HG03159 (cell line): Measurements from ENCODE around the gene RRP12.
"Not testable (repeated sequence)": the region's sequence is repeated elsewhere in the genome, so short reads cannot be mapped to it uniquely, and the experiment has no call there.

Source experiments
- ATAC-seq: cut with Tn5 transposase; IDR thresholded peaks from one replicate; pipeline ENCODE4 v1.9.1; 2021; ENCODE audit warnings: mild to moderate bottlenecking, moderate library complexity; ENCODE audit not compliant: unreplicated experiment

Gene RRP12, protein sequence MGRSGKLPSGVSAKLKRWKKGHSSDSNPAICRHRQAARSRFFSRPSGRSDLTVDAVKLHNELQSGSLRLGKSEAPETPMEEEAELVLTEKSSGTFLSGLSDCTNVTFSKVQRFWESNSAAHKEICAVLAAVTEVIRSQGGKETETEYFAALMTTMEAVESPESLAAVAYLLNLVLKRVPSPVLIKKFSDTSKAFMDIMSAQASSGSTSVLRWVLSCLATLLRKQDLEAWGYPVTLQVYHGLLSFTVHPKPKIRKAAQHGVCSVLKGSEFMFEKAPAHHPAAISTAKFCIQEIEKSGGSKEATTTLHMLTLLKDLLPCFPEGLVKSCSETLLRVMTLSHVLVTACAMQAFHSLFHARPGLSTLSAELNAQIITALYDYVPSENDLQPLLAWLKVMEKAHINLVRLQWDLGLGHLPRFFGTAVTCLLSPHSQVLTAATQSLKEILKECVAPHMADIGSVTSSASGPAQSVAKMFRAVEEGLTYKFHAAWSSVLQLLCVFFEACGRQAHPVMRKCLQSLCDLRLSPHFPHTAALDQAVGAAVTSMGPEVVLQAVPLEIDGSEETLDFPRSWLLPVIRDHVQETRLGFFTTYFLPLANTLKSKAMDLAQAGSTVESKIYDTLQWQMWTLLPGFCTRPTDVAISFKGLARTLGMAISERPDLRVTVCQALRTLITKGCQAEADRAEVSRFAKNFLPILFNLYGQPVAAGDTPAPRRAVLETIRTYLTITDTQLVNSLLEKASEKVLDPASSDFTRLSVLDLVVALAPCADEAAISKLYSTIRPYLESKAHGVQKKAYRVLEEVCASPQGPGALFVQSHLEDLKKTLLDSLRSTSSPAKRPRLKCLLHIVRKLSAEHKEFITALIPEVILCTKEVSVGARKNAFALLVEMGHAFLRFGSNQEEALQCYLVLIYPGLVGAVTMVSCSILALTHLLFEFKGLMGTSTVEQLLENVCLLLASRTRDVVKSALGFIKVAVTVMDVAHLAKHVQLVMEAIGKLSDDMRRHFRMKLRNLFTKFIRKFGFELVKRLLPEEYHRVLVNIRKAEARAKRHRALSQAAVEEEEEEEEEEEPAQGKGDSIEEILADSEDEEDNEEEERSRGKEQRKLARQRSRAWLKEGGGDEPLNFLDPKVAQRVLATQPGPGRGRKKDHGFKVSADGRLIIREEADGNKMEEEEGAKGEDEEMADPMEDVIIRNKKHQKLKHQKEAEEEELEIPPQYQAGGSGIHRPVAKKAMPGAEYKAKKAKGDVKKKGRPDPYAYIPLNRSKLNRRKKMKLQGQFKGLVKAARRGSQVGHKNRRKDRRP (N-terminal part only)

GRCh38 chr10:97400665-97401454 lies at the start of gene RRP12:
Gene RRP12, minus strand, starts transcription at chr10:97401340. Its CDS starts 109 bp downstream, at chr10:97401231.
- ATAC-seq = peak; percentile 92

DNA sequence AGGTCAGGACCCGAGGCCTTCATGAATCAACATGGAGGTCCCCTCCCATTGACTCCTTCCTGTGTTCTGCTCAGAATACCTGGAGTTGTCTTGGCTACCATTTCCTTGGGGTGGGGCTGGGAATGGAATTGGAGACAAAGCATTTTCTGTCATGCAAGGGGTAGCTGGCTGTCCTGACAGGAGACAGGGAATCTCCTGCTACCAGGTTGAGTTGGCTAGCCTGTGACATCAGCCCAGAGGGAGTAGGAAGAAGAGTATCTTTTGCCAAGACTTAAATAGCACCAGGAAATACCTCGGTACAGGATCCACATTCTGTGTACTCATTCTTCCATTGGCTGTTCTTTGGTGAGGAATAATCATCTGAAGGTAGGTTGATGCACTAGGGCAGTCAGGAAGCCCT lies 49.7 kb upstream of the RRP12 start:
- ATAC-seq = no peak

- peak; percentile 95 for ATAC-seq
Measured at GRCh38 chr10:97445722-97446639, 44.8 kb upstream of the RRP12 start, which contains the start of the genes EXOSC1 and ZDHHC16. Gene EXOSC1, minus strand, starts transcription at chr10:97446006. Its CDS starts 21 bp downstream, at chr10:97445985. Gene ZDHHC16, plus strand, starts transcription at chr10:97446175. Its CDS starts 5,501 bp downstream, at chr10:97451676.

DNA sequence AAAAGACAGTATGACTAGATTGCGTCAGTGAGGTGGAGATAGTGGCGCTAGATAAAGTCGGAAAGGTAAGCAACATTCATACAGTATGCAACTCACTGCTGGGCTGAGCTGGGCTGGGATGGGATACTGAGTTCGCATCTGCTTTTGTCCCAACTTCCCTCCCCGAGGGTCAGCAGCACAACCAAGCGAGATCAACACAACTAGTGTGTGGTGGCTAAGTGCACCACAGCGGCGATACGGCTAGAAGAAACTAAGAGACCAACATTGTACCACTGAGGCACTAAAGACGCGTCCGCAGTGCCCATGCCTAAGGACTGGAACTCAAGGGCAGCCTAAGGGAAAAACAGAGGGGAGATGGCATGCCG lies 44.2 kb upstream of the RRP12 start:
- ATAC-seq = no peak

GRCh38 chr10:97444212-97444611 lies 43.1 kb upstream of the RRP12 start:
- no peak for ATAC-seq

- ATAC-seq = no peak
Measured at GRCh38 chr10:97442277-97442676, 41.1 kb upstream of the RRP12 start.

- ATAC-seq = no peak
Measured at GRCh38 chr10:97435211-97435610, 34.1 kb upstream of the RRP12 start.

DNA sequence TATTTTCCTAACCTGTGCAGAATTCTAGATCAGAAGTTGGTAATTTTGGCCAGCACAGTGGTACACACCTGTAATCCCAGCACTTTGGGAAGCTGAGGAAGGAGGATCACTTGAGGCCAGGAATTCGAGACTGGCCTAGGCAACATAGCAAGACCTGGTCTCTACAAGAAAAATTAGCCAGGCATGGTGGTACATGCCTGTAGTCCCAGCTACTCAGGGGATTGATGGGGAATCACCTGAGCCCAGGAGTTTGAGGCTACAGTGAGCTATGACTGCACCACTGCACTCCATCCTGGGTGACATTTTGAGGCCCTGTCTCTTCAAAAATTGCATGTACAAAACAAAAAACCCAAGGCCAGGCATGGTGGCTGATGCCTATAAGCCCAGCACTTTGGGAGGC lies 33.4 kb upstream of the RRP12 start:
- no peak for ATAC-seq

- ATAC-seq = no peak
Measured at GRCh38 chr10:97434055-97434454, 32.9 kb upstream of the RRP12 start.

DNA sequence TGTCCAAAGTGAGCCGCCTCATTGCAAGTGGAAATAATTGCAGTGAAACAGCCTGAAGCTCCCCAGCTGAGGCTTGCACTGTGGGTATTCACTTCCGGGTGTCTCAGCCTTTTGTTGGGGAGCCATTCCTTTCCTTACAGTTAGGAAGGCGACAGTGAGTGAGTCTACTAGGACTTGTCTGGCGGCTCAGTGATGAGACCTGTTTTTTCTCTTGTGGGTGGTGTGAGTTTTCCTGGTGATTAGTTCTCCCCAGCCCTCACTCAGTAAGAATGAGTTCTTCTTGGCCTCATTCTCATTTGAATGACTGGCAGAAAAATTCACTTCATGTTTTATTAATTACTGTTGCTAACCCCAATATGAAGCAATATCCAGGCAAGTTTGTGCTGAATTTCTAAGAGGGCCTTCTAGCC lies 27.4 kb upstream of the RRP12 start:
- no peak for ATAC-seq

- no peak for ATAC-seq
Measured at GRCh38 chr10:97427571-97428179, 26.5 kb upstream of the RRP12 start.

- ATAC-seq = no peak
Measured at GRCh38 chr10:97426776-97427570, 25.8 kb upstream of the RRP12 start.

DNA sequence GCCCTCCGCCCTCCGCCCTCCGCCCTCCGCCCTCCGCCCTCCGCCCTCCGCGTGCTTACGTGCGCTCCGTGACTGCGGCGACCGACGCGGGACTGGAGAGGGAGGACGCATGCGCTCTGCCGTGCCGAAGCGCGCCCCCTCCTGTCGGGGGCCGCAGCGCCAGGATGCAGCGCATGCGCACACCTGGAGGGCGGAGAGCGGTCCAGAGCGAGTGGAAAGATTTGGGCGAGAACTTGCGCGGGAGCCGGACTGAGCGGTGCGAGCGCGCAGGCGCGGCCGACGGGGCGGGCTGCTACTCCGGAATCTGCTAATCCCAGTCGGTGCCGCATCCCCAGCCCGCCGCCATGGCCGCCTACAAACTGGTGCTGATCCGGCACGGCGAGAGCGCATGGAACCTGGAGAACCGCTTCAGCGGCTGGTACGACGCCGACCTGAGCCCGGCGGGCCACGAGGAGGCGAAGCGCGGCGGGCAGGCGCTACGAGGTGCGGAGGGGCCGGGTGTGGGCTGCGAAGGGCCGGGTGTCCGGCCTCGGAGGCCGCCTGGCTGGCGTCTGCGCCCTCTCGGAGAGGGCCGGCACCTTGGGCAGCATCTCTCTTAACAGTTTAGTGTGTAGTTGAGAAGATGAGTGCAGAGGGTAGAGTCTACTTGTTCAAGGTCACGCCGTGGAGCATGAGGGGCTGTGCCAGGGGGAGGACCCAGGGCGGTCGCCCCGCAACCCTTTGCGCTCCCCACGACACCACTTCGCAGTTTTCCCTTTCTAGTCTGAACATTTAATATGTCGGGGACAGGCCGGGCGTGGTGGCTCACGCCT lies 25.0 kb upstream of the RRP12 start, which contains the start of gene PGAM1:
Gene PGAM1 (plus strand): TSS at position 228 of the 812 bp plus-strand sequence. CDS start 117 bp downstream, at position 345.
- ATAC-seq = peak; percentile 85

DNA sequence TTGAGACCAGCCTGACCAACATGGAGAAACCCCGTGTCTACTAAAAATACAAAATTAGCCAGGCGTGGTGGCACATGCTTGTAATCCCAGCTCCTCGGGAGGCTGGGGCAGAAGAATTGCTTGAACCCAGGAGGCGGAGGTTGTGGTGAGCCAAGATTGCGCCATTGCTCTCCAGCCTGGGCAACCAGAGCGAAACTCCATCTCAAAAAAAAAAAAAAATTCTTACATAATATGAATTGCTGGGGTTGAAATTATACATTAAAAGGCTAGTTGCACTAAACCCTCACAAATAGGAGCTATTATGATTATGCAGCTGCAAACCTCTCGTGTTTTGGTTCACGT lies 22.6 kb upstream of the RRP12 start:
- ATAC-seq = not testable (repeated sequence)

DNA sequence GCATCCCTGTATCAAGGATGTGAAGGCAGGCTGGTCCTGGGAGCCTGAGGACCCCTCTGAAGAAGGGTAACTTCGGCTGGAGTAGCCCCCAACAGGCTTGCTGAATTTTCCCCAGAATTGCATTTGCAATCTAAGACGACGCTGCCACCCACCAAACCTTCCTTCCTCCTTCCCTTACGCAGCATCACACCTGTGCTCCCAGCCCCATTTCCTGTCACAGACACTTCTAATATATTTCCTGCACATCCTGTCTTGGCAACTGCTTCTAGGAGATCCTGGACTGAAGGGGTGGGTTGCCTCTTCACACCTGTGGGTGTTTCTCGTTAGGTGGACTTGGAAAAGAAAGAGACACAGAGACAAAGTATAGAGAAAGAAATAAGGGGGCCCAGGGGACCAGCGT lies 15.4 kb upstream of the RRP12 start:
- ATAC-seq = no peak

- ATAC-seq = no peak
Measured at GRCh38 chr10:97412891-97413304, 11.8 kb upstream of the RRP12 start.

- no peak for ATAC-seq
Measured at GRCh38 chr10:97411406-97411805, 10.3 kb upstream of the RRP12 start.
